GM21360 (cell line): ENCODE measurements around the gene MAD1L1.
"Not testable (repeated sequence)": the region's sequence is repeated elsewhere in the genome, so short reads cannot be mapped to it uniquely, and the experiment has no call there.

Experiments used
- ATAC-seq: cut with Tn5 transposase; IDR thresholded peaks from one replicate; pipeline ENCODE4 v1.9.1; 2021; ENCODE audit warnings: mild to moderate bottlenecking, moderate library complexity; ENCODE audit not compliant: unreplicated experiment

Gene MAD1L1

DNA sequence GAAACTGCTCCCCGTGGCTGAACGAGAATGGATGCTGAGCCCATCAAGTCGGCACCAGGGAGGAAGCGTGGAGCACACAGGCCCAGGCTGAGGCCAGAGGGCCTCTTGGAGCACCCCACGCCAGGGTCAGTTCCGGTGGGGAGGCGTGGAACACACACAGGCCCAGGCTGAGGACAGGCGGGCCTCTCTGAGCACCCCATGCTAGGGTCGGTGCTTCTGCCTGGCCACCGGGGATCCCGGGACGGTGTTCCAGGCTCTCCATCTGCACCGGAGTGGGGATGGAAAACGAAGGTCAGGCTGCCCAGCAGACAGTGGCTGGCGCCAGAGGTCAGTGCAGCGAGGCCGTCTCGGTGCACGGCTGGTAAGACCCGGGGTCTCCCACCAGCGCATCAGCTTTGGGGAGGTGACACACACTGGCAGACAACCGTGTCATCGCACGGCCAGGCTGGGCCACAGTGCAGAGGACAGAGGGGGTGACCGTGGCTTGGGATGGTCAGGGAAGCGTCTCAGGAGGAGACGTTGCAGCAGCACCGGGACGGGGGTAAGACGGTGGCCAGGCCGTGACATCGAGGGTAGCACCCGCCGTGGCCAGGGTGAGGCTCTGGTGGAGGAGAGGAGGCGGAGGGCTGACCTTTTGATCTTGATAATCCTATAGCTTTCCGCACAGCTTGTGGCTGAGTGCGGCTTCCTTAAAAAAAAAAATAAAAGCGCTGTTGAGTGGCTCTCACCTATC, 358.7 kb downstream of the MAD1L1 start:
- no peak for ATAC-seq

DNA sequence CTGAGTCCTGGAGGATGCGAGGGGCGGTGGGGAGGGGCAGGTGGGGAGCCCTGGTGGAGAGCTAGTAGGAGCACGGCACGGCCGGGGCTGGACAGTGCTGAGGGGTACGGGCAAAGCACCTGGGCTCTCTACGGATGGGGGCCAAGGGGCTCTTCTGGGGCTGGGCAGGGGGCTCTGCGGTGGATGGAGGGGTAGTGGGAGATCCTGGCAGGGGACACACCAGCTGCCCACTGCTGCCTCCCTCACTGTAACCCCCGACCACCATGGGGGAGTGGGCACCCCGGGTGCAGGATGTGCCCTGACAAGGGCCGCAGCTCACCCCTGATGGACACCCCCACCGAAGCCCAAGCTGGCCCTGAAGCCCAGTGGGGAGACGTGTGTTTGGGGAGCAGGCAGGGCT, 359.3 kb downstream of the MAD1L1 start:
- ATAC-seq, result no peak

DNA sequence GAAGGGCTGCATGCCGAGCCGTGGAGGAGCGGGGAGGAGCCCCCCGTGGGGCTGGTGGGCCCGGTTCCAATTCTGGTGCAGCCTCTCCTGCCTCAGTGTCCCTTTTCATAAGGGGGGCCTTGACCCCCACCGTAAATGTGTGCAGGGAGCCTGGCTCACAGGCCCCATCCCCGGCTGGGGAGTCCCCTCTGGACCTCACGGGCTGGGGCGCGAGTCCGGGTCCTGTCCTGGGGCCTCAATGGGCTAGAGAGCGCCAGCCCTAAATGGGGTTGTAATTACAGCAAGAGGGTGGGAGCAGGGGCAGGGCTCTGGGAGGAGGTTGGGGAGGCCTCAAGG, 359.7 kb downstream of the MAD1L1 start:
- no peak for ATAC-seq

DNA sequence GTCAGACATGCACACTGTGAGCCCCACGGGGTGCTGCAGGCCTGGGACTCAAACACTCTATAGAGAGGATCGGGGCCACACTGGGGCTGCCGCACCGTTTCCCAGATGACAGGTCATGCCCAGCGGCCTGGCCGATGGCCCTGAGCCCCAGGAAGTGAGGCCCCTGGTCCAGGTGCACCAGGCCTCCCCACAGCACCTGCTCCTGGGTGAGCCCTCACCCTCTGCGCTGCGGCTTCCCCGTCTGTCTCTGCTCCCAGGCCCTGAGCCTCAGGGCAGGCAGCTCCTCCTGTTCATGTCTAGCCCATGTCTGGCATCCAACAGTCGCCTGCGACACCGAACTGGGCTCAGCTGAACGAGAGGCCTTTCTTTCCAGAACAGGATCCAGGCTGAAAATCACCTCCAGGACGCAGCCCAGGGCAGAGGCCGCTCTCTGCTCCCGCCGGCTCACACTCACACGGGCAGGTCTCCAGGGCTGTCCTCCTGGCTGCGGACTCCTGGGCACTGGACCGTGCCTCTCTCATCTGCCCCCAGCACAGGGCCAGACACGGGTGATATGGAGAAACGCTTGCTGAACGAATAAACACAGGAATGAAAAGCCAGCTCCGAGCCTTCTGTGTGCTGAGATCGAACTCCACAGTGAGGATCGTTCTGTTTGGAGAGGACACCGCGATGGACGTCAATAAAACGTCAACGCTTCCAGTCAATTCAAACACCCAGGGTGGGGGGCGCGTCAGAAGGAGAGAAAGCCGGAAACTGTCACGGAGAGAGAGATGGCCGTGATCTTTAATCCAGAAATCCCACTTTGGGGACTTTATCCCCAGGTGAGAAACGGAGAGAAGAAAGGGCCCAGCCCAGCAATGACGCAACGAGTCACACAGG, 360.3 kb downstream of the MAD1L1 start:
- ATAC-seq, result no peak

DNA sequence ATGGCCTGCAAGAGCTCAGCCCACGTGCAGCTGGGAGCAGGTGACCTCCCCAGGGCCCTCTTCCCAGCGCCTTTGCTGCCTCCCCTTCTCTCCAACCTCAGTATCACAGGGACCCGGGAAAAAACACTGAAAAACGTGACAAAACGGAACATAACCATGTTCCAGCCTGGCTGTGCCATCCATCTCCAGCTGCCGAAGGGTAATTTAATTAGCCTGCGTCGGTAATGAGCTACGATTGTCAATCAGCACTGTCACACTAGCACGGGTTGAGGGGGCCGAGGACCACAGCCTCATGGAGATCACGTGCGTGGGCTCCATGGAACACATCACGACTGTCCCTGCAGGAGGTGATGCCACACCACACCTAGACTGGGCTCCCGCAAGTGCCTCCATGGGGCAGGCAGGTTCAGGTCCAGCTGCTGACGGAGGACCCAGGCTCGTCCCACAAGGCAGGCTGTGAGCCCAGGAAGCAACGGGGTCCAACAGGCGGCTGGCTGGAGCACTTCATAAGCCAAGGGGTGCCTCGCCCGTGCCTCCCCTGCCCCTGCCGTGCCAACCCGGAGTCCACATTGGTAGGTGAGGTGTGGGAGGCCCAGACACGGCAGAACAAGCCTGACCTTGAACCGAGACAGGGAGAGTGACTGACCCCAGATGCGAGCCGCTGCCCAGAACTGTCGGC, 363.2 kb downstream of the MAD1L1 start:
- ATAC-seq, result no peak

DNA sequence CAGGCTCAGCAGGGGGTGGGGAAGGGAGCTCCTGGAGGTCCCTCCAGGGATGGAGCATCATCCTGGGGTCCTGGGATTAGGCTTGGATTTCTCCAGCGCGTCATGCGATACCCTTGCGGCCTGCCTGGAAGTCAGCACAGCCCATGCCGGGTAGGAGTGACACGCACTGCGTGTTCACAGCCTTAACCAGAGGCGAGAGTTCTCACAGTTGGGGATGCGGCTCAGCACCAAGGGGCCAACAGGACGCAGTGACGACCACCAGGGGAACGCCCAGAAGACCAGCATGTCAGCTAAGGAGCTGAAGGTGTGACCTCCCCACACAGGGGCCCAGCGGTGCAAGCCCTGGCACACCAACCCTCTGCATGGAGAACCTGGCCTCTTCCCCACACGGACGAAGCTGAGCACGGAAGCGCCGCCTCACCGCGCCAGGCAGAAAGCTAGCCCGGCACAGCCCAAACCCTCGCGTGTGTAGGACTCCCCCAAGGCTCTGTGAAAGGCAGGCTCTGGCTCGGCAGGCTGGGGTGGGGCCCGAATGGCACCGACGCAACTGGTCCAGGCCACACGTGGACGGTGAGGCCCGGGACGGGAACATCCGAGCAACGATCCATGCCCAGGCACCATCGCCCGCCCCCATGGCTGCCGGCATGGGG, 364.1 kb downstream of the MAD1L1 start:
- ATAC-seq, result no peak

DNA sequence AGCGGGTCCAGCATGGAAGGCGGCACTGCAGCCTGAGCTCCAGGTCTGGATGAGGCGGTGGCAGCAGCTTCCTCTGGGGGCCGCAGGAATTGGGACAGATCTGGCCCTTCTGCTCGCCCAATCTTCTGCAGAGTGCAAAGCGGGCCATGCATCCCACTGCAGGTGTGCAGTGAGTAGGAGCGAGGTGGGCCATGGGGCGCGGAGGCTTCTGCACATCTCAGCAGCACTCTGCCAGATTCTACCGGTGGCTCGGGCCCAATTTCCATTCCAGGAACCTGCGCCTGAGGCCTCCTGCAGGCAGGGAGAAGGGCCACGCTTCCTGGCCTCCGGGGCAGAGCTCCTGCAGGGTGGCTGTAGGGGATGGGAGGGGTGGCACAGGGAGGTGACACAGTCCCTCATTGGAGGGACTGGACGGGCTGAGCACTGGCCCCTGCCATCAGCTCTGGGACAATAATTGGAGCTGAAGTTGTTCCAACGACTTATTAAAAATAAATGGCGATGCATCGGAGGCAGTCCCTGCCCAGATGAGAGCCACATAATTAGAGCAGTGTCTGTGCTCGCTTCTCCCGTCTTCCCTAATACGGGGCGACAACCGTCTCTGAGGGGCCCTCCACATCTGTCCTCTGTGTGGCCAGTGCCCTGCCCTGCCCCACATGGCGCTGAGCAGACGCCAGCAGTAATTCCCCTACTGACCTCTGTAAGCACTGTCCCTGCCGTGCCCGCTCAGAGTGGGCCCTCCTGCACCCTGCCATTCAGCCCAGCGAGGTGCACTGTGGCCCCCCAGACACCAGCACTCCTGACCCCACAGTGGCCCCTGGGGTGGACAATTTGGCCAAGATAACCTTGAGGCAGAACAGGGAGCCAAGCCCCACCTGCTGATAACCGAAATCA, 365.1 kb downstream of the MAD1L1 start:
- ATAC-seq, result no peak

DNA sequence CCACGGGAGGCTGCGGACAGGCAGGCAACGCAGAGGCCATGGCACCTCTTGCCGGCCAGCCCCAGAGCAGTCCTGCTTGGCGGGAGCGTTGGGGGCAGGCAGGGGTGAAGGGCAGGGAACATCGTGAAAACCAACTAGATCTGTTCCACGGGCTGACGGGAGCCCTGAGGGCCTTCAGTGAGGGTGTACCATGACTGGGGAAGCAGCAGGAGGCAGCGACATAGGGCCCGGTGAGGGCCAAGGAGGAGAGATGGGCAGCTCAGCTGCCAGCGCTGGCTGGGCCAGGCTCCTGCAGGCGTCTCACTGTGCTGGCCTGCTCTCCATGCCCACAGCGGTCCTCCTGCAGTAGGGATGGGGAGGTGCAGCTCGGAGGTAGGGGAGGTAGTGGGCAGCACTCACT, 366.1 kb downstream of the MAD1L1 start:
- no peak for ATAC-seq

DNA sequence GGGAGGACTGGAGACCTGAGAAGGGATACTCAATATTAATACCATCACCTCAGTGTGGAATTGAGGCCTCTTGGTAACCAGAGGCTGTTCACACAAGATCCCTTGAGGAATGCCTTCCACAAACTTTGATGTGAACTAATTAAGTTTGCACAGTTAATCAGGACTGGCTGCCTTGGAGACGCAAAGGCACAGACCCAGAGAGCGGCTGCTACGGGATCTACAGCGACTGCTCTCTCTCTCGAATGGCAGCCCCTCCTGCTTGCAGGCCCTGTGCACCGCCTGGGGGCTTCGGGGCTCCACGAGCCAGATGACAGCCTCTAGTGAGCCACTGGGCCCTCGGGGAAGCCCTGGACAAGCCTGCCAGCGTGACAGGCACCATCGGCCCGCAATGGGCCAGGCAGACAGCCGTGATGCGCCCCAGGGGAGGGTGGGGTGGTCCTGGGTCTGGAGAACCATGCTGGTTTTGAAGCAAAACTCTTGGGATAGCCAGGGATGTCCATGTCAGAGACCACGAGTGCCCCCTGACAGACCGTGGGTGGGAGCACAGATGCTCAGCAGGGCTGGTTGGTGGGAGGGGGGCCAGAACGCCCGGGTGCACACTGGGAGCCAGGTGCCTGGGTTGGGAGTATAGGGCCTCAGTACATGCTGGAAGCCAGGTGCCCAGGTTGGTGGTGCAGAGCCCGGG, 367.0 kb downstream of the MAD1L1 start:
- no peak for ATAC-seq

DNA sequence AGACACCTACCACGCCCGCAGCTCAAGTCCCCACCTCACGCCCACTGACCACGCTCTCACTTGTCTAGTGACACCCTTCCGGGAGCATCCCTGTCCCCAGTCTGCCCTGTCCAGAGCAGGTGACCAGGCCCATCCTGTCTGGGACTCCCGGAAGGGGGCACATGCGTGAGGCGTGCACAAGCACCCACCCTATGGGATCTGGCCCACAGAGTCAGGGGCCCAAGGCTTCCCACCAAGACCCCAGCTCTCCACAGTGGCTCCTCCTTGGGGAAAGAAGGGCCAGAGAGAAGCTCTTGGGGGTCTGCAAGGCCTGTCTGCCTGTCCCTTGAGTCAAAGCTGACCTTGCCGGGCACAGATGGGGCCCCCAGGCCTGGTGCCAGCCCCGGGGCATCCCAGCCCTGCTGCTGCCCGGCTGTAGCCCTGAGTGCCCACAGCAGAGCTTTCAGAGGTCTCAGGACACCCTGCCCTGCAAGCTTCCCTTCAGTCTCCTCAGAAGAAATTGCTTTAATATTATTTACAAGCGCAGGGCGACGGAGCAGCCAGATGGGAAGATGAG, 367.7 kb downstream of the MAD1L1 start:
- ATAC-seq, result no peak

DNA sequence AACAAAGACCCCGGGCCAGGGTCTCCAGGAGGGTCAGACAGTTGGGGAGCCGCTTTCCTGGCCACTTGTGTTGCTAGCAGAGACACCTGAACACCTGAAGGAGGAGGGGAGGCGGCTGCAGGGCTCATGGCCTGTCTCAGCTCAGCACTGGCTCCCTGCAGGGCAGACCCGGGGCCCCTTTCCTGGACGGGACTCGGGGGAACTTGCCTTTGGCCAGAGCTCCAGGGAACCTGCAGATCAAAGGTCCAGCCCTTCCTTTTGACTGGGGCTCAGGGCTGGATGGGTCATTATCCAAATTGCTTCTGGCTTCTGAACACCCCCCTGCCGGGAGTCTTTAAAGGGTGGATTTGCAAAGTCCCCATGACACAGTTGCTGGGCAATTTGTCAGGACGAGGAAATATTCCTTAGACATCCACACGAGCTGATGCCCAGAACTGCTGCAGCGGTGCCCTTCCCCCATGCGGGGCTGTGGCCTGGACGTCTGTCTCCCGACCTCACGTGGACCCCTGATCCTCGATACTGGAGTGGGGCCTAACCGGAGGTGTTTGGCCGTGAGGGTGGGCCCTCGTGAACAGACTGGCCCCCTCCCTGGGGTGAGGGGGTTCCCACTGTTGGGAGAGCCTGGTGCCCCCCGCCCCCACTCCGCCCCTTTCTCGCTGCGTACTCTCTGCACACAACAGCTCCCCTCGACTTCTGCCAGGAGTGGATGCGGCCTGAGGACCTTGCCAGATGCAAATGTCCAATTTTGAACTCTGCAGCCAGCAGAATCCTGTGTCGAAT, 368.4 kb downstream of the MAD1L1 start:
- no peak for ATAC-seq

DNA sequence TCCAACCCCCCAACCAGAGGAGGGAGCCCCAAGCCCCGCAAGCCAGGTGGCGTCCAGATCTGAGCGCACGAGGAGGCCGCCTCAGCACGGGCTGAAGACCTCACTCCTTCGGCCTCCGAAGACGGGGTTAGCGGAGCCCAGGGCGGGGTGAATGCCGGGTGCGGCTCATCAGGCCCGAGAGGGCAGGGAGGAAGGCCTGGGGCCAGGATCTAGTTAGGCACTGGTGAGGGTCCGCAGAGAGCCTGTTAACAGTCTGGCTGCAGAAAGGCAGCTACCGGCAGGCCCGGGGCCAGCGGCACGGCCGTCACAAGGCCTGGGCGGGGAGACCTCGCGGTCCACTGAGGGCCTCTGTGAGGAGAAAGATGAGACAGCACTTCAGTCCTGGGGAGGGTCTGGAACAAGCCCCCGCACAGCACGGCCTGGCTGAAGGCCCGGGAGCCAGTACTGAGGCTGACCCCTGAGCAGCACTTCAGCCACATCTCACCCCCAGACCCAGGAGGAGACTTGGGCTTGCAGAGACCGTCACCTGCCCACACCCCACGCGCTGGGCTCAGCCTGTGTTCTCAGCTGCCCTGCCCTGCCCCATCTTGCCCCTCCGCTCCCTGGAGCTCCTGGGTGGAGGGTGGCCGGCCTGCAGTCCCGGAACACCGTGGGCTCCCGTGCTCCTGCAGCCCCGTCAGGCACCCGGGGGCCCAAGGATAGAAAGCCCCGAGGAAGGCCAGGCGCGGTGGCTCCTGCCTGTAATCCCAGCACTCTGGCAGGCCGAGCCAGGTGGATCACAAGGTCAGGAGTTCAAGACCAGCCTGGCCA, 369.4 kb downstream of the MAD1L1 start:
- no peak for ATAC-seq

DNA sequence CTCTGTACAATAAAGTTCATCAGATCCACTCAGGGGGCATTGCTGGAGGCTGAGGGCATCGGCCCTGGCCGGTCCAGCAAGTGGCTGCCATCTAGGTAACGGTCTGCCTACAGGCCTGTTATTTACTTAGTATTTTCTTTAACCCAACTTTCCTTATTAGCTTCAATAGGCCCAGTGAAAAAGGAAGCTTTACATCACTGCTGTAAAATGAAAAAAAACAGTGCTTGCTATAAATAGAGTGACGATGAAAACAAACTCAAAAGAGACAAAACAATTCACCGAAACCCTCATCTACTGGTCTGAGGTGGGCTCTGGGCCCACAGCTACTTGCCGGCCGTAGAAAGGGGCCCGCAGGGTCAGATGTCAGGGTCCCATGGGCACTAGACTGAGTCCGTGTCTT, 370.2 kb downstream of the MAD1L1 start:
- ATAC-seq, result no peak

DNA sequence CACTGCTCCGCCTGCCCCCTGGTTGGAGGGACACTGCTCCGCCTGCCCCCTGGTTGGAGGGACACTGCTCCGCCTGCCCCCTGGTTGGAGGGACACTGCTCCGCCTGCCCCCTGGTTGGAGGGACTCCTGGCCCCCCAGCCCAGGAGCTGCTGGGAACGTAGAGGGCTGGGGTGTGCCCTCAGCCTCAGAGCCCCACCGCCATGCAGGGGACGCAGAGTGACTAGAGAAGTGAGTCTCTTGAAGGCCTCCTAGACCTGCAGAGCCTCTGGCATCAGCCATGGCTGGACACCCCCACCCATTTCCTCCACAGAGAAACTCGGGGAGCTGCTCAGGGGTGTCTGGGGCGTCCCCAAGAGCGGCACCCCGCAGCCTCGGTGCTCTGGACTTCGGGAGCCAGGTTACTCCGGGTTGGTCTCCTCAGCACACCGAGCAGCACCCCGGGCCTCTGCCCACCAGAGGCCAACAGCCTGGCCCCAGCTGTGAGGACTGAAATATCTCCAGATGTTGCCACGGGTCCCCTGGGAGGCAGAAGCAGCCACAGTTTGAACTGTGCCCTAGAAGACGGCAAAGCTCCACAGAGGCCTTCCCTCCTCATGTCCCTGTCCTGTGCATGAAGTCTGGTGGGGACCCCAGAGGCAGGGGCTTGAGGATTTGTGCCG, 370.8 kb downstream of the MAD1L1 start:
- no peak for ATAC-seq

DNA sequence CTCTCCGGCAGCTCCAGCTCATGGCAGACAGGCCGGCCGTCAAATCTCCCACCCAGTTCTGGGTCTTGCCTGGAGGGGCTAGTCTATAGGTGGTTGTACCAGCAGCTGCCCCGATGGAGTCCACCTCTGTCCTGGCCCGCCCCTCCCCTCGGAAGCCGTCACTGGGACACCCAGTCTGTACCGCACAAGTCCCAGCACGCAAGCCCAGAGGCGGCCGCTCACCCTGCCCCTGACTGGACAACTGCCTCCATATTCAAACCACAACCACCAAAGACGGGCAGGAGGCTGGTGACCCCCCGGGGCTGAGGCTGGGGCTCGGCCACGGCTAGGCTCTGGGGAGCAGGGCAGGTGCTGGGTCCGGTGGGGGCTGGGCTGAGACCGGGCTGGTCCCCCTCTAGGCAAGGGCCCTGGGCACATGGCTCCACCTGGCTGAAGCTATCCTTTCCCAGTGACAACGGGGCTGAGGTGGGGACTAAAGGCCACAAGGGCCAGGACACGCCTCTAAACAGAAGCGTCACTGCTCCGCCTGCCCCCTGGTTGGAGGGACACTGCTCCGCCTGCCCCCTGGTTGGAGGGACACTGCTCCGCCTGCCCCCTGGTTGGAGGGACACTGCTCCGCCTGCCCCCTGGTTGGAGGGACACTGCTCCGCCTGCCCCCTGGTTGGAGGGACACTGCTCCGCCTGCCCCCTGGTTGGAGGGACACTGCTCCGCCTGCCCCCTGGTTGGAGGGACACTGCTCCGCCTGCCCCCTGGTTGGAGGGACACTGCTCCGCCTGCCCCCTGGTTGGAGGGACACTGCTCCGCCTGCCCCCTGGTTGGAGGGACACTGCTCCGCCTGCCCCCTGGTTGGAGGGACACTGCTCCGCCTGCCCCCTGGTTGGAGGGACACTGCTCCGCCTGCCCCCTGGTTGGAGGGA, 371.6 kb downstream of the MAD1L1 start:
- not testable (repeated sequence) for ATAC-seq
